Measurements from ENCODE around the gene EPSTI1.

DNA sequence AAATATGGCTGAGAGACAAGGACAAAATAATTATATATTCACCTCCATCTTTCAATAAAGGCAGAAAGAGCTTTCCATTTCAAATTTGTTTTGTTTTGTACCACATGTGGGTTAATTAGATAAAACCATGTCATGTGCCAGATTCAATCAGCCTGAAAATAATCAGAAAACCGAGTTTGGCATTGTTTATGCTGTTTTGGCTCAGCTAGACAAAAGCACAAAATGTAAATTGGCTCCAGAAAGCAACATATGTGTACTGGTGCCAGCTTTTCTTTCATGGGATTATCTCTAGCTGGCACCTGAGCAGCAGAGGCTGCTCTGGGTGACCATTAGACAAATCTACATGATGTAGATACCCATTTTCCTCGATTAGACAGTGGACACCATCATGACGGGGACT is 22.1 kb upstream of the EPSTI1 start:
- TF ChIP-seq POLR2A (IDR thresholded peaks at IDR 0.05): no peak
- TF ChIP-seq, protein P1, sequence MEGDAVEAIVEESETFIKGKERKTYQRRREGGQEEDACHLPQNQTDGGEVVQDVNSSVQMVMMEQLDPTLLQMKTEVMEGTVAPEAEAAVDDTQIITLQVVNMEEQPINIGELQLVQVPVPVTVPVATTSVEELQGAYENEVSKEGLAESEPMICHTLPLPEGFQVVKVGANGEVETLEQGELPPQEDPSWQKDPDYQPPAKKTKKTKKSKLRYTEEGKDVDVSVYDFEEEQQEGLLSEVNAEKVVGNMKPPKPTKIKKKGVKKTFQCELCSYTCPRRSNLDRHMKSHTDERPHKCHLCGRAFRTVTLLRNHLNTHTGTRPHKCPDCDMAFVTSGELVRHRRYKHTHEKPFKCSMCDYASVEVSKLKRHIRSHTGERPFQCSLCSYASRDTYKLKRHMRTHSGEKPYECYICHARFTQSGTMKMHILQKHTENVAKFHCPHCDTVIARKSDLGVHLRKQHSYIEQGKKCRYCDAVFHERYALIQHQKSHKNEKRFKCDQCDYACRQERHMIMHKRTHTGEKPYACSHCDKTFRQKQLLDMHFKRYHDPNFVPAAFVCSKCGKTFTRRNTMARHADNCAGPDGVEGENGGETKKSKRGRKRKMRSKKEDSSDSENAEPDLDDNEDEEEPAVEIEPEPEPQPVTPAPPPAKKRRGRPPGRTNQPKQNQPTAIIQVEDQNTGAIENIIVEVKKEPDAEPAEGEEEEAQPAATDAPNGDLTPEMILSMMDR (IDR thresholded peaks at IDR 0.05): no peak
